ENCODE results near the gene MBNL1. TPM values are rescaled to one million over a fixed set of nuclear protein-coding genes. Genes with fewer than 3 reads are reported as not detected.
"Not testable (repeated sequence)": the region's sequence is repeated elsewhere in the genome, so short reads cannot be mapped to it uniquely, and the experiment has no call there.

MBNL1 gene
- total RNA-seq, 1 donor from 2014 or later = 110 TPM

DNA sequence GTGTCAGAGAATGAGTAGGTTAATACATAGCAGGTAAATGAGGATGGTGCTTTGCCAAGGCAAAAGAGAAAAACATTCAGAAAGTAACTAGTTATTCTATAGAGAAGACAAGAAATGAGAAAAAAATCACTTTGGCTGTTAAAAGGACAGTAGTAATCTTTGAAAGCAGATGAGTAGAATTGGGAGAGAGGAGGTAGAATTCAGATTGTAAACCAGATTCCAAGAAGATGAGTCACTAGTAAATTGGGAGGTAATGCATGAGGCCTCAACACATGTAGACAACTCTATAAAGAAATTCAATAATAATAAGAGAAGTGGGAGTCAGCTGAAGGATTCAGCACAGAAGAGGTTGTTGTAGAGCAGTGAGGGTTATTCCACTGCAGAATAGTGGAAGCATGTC is 81.4 kb downstream of the MBNL1 start:
- DNase-seq (ENCODE audit: low read depth) = no peak

DNA sequence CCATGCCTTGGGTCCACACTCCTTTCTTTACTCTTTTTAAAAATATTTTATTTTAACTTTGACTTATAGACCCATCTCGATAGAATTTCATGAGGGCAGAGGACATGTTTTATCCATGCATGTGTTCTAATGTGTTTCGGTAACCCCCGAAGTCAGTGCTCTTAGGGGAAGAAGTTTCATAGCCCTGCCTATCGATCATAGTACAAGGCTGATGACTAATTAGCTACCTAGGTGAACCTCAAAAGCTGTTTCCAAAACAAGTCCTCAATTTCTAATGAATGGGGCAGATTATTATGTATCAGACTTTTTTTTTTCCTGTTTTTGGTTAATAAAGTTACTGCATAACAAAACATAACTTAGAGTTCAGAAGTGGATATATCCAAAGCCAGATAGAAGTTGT is 82.0 kb downstream of the MBNL1 start:
- no peak for DNase-seq (ENCODE audit: low read depth)

DNA sequence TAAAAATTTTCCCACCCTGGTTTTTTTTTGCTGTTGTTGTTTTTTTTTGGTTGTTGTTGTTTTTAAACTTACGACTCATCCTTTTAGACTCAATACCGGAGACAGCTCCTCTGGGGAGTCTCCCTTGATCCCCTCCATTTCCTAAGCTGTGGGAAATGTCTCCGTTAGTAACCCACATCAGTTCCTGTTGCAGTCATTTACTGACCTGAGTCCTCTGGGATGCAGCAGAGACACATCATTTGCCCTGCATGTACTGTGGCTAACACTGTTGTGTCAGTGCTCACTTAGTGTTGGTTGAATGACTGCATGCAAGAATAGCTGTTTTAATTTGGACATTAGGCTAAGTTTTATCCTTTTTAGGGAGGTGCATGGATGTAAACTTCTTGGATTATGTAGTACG is 83.8 kb downstream of the MBNL1 start:
- DNase-seq (ENCODE audit: low read depth) = no peak

DNA sequence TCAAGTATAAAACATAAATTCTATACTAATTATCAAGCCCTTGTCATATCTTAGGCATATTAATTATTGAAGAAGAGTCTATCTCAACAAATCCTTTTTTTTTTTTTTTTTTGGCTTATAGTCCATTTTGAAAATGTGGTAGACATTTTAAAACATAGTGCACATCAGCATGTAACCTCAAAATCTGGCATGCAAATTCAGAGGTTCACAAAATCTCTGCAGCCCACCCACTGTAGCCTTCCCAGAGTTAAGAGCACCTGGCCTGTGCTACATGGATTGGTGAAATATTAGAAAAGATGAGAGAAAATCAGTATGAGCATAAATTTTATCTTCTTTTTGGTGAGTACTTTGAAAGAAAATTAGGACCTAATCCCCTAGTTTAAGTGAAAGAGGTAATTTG is 84.8 kb downstream of the MBNL1 start:
- no peak for DNase-seq (ENCODE audit: low read depth)

DNA sequence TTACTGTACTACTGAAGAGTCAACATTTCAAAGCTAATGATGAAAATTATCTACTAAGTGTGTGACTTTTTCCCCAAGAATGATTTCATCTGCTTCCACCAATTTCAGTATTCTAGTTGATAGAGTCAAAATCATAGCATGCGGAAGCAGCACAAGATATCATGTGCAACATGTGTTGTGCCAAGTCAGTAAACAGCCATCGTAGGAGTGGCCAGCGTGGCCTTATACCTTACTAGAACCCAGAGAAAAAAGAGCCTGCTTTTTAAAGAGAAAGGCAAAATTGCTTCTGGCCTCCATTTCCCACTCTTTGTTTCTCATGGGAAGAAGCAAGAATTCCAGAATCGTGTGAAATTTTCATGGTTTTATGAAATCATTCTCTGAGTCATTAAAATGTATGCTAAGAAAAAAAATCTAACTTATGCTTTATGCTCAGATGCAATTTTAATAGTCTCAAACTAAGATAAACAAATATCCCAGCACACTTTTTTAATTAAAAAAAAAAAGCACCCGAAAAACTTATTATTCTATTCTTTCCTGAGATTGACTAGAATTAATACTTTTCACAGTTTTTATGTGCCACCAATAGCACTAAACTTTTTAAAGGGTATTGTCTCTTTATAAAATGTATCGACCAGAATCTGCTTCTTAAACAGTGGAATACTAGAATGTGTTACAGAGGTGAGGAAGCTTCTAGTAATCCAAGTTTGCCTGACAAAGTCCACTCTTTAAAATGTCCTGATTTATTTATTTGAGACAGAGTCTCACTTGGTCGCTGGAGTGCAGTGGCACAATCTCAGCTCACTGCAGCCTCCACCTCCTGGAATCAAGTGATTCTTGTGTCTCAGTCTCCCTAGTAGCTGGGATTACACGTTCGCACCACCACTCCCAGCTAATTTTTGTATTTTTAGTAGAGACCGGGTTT is 87.3 kb downstream of the MBNL1 start:
- no peak for DNase-seq (ENCODE audit: low read depth)

DNA sequence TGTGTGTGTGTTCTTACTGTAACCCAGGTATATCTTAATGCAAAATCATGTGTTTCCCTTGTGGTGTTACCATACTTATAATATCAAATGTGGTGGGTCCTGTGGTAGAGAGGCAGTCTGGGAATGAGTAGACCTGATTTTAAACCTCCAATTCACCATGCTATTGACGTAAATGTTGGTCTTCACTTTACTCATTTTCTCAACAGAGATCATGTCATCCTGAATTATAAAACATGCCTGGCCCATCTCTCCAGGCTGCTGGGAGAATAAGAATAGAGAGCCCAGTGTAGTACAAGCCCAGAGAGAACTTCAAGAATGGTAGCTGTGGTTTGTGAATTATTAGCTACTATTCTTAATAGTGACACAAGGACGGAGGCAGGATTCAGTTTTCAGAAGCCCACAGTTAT is 88.1 kb downstream of the MBNL1 start:
- peak; percentile 56 for DNase-seq (ENCODE audit: low read depth)

DNA sequence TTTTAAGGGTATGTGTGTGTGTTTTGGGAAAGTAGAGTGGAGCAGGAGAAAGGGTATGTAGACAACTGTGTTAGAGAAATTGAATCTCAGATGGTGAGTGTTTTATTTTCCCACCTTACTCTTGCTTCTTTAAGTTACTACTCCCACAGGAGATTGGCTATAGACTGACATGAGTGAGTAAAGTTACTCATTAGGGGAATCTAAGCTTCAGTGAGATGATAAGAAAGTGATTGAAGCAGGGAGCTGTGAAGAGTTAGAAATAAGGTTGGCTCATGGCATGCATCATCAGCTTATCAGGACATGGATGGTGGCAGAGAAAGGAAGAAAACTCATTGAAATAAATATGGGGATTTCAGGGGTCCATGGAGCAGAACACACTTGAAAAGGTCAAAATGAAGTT is 88.9 kb downstream of the MBNL1 start:
- no peak for DNase-seq (ENCODE audit: low read depth)

DNA sequence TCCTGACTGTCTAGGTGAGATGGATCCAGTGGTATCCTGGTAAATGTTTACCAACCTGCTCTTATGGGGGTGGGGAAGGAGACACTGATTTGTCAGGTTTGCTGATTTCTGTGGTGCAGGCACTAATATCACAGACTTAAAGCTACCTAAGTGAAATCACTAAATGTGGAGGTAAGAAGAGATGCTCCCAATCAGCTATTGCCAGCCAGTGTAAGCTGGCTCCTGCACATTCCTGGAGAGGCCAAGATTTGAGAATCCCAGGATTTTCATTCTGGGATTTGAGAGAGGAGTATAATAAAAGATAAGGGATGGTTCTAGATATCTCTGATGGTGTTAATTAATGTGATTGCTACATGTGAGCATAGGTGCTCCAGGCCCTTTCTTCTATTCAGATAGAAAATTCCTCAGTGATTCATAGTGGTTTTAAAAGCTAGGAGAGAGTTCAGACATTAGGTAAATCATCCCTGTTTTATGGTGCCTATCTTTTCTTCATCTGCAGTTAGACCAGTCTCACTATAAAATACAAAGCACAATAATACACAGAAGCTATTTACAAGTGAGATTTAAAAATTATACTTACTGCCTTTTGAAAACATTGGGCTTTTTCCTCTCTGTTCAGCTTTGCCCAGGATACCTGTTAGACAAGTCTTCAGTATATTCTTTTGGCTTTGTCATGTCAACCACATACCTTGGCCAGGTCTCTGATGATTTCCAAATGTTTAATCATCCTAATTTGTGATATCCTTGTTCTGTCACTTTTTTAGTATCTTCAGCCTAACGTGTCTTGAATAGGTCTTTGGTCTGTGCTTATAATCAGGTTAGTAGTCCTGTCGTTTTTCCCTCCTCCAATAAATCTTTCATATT is 90.9 kb downstream of the MBNL1 start:
- DNase-seq (ENCODE audit: low read depth) = peak; percentile 71

DNA sequence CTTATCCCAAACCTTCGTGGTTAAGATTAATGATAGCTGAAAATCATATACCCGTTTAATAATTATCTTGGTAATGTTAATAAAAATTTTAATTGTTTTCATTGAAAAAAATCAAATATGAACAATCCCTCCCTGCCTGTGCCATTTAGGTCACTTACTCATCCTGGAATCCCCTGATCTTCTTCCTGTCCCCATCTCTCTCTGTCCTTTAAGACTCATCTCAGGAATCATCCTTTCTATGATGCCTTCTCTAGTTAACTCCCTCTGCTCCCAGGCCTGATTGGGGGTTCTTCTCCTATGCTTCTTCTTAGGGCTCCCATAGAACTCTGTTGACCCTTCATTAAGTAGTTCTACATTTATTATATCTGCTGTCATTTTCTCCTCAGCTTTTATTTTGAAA is 91.6 kb downstream of the MBNL1 start:
- no peak for DNase-seq (ENCODE audit: low read depth)

DNA sequence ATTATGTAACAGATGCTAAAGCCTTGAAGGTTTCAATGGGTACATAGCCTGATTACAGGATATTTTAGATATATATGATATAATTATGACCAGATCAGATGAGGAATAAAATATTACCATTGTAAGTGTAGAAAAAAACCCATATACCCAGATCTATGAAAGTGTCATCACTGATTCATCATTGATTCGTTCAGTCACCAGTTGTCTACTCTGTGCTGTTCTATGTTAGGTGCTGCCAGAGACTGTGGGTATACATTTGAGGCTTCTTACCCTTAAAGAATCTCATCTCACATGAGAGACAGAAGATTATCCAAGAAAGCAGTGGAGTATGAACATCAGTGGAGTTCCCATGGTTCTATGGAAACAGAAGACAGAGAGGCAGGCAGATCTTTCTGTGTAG is 92.2 kb downstream of the MBNL1 start:
- DNase-seq (ENCODE audit: low read depth) = no peak

DNA sequence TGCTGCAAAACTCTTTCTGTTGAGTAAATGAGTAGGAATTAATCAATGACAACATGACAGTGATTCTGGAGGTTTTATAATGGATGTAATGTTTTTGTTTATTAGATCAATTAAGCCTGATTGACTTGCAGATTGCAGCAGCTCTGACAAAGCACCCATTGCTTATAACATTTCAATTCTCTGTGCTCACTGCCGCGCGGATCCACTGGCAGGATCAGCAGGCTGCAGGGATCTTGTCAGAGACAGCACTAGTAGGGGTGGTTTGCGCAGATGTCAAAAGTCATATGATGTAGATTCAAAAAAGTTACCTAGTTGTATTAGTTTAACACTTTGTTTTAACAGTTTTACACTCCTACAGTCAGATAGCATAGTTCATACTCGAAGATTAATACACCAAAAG is 93.4 kb downstream of the MBNL1 start:
- DNase-seq (ENCODE audit: low read depth) = no peak

DNA sequence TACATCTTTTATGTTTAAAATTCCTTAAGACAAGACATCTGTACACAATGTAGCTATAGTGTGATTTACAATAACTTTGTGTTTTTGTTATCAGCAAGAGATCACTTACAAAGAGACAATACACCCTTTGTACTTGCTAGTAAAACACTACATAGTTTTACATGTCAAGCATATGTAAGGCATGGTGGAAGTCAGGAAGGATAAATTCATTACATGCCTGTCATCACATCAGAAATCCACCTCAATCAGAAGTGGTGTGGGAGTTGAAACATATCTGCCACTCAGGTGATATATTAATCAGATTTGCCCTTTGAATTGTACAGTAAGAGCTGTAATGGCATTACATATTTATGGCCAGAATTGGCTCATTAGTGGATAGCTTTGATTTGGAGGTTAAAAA is 95.5 kb downstream of the MBNL1 start:
- DNase-seq (ENCODE audit: low read depth) = no peak

DNA sequence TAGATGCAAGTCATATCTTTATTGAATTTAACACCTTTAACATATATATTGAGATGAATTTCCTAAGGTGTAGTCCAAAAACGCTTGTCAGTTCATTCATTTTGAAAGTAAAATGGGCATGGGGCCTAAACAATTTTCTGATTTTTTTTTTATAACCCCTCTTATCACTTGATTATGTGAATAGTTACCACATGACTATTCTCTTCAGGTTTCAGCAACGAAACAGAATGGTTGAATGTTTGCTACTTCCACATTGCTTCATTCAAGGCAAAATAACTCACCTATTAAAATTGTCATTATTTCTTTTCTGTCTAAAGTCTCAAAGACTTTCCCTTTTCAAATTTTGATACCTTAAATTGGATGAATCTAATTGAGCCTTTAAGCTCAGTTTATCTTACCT is 96.4 kb downstream of the MBNL1 start:
- no peak for DNase-seq (ENCODE audit: low read depth)

DNA sequence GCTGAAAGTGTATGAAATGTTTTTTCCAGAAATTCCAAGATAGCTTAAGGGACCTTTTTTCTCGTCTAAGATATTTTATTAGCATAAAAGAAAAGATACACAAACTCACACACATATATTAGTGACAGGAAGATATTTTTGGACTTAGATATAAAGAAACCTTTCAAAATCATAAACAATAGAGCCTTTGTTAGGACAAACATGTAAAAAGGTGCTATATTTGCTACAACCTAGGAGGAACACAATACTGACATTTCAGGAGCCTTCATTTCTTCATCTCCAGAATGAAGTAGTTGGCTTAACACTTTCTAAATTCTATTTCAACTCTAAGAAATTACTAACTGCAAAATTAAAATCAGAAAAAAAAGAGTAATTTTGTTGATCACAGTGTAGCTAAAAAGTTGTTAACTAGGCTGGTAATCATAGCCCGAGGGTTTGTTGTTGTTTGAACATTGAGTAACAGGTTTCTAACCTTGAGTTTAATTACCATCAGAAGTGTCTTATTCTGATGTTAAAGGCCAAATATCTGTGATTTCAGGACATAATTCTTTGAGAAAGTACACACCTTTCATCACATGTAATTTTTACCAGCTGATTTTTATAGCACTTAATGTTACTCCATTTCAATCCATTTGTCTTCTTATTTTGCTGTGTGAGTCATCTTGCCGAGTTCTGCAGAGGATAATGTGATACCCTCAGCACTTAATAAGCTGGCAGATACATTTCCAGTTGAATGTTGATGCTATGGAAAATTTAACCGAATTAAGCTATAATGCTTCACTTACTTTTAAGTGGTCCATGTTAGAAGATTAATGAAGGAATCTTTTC is 97.3 kb downstream of the MBNL1 start:
- peak; percentile 54 for DNase-seq (ENCODE audit: low read depth)

DNA sequence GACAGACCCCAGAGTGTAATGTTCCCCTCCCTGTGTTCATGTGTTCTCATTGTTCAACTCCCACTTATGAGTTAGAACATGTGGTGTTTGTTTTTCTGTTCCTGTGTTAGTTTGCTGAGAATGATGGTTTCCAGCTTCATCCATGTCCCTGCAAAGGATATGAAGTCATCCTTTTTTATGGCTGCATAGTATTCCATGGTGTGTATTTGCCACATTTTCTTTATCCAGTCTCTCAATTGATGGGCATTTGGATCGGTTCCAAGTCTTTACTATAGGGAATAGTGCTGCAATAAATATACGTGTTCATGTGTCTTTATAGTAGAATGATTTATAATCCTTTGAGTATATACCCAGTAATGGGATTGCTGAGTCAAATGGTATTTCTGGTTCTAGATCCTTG is 98.5 kb downstream of the MBNL1 start:
- not testable (repeated sequence) for DNase-seq (ENCODE audit: low read depth)

DNA sequence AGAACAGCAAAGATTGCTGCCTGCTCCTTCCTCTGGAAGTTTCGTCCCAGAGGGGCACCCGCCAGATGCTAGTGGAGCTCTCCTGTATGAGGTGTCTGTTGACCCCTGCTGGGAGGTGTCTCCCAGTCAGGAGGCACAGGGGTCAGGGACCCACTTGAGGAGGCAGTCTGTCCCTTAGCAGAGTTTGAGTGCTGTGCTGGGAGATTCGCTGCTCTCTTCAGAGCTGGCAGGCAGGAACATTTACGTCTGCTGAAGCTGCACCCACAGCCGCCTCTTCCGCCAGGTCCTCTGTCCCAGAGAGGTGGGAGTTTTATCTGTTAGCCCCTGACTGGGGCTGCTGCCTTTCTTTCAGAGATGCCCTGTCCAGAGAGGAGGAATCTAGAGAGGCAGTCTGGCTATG is 103.9 kb downstream of the MBNL1 start:
- not testable (repeated sequence) for DNase-seq (ENCODE audit: low read depth)

DNA sequence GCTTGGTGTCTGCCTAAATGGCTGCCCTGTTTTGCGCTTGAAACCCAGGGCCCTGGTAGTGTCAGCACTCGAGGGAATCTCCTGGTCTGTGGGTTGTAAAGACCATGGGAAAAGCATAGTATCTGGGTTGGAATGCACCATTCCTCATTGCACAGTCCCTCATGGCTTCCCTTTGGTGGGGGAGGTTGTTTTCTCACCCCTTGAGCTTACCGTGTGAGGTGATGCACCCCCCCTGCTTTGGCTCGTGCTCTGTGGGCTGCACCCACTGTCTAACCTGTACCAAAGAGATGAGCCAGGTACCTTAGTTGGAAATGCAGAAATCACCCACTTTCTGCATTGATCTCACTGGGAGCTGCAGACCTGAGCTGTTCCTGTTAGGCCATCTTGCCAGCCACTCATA is 104.7 kb downstream of the MBNL1 start:
- no peak for DNase-seq (ENCODE audit: low read depth)

DNA sequence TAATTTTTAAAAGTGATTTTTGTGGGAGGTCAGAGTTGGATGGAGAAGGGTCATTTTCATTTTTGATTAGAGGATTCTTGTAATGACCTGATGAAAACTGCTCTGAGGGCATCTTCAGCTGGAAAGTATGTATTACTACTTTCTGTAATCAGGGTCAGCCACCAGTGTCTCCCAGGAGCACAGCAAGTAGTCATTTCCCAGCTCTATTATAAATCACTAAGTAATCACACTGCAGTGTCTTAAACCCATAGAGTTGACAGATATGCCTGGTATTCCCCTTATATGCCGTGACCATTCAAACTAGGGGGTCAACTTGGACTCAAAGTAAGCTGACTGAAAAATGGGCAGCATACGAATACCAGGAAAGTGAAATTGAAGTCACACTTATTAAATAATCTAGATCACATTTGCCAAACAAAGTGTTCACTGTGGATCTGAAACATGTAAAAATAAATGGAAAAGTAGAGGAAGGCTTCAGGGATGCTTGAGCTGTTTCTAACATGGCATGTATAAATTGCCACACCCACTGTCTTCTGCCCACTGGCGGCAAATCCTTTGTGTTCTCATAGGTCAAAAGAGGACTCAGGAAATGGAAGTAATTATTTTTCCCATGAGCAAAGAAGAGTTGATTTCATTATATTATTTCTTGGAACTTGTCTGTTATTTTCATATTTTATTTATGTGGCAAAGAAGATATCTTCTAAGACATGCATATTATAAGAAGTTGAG is 105.7 kb downstream of the MBNL1 start:
- DNase-seq (ENCODE audit: low read depth) = no peak

DNA sequence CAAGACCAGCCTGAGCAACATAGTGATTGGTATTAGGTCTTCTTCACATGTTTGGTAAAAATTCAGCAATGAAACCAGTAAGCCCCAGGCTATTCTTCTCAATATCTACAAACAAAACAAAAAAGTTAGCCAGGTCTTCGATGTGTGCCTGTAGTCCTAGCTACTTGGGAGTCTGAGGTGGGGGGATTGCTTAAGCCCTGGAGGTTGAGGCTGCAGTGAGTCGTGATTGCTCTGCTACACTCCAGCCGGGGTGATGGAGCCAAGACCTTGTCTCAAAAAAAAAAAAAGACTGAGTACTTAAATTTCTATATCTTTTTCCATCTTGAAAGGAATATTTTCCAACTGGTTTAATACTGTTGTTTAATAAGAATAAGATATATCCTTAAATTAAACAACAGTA is 106.8 kb downstream of the MBNL1 start:
- no peak for DNase-seq (ENCODE audit: low read depth)

DNA sequence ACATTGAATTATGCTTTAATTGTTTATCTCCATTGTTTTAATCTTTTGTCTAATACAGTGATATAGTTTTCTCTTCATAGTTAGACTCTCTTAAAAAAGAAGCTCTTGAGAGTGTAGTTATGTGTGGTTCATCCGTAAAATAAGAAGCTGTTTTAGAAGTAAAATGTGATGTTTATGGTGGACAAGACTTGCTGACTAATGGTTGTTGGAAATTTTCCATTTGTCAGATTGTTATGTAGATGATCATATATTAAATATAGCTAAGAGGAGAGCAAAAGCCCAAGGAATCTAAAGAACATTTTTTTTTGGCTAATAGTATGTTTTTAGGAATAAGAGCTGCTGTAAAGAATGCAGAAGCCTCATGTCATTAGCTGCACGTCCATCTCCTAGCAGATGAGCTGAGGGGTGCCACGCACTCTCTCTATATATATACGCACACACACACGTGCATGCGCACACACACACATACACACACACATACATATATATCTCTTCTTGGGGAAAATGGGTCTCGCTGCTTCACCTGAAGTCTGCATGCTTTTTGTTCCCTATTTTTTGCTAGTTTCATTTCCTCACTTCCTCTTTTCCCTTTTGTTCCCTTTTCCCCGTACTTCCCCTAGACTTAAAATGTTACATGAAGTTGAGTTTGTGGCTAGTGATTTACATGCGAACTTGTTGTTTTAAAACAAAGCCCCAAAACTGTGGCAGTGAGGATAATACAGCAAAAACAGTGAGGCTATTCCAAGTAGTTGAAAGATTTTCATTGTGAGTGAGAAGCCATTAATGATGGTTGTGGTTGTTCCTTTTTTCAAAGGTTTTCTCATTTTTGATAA is 107.8 kb downstream of the MBNL1 start:
- DNase-seq (ENCODE audit: low read depth) = no peak
